ENCODE data around the gene MIS12. TPM values are rescaled to one million over a fixed set of nuclear protein-coding genes. Genes with fewer than 3 reads are reported as not detected.

MIS12 gene
- total and polyA plus RNA-seq, 9 of the 15 experiments (the other 6 are each of a cell fraction or from before 2014, with no cell fraction given) = 13.5 to 31.9 (median 25.5) TPM

DNA sequence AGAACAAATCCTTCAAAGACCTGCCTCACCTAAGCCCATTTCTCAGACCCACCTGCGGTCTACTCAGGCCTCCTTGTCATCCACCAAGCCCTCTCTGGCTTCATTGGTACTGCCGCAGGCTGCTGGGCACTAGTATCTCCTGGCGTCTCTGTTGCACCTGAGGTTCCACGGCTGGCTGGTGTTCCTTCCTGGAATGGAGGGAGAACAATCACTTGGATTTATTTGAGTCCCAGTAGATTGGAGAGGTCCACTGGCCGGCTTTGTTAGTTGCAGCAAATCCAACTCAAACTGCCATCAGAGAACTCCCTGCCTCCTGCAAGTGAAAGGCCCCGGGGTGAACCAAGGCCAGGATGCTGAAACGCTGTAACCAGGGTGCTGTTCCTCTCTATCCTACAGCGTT, 15.3 kb downstream of the MIS12 start (continued):
- TF ChIP-seq, protein P1, sequence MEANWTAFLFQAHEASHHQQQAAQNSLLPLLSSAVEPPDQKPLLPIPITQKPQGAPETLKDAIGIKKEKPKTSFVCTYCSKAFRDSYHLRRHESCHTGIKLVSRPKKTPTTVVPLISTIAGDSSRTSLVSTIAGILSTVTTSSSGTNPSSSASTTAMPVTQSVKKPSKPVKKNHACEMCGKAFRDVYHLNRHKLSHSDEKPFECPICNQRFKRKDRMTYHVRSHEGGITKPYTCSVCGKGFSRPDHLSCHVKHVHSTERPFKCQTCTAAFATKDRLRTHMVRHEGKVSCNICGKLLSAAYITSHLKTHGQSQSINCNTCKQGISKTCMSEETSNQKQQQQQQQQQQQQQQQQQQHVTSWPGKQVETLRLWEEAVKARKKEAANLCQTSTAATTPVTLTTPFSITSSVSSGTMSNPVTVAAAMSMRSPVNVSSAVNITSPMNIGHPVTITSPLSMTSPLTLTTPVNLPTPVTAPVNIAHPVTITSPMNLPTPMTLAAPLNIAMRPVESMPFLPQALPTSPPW (CRISPR knock-in tag; IDR thresholded peaks at IDR 0.05) = no peak
- TF ChIP-seq, protein P2, sequence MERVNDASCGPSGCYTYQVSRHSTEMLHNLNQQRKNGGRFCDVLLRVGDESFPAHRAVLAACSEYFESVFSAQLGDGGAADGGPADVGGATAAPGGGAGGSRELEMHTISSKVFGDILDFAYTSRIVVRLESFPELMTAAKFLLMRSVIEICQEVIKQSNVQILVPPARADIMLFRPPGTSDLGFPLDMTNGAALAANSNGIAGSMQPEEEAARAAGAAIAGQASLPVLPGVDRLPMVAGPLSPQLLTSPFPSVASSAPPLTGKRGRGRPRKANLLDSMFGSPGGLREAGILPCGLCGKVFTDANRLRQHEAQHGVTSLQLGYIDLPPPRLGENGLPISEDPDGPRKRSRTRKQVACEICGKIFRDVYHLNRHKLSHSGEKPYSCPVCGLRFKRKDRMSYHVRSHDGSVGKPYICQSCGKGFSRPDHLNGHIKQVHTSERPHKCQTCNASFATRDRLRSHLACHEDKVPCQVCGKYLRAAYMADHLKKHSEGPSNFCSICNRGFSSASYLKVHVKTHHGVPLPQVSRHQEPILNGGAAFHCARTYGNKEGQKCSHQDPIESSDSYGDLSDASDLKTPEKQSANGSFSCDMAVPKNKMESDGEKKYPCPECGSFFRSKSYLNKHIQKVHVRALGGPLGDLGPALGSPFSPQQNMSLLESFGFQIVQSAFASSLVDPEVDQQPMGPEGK (CRISPR knock-in tag; IDR thresholded peaks at IDR 0.05; ENCODE audit: borderline replicate concordance) = no peak
- TF ChIP-seq SMARCA5 (IDR thresholded peaks at IDR 0.05) (no peak), HMG20A (CRISPR knock-in tag; conservative IDR thresholded peaks at IDR 0.05) (no peak)
- TF ChIP-seq, protein P3, sequence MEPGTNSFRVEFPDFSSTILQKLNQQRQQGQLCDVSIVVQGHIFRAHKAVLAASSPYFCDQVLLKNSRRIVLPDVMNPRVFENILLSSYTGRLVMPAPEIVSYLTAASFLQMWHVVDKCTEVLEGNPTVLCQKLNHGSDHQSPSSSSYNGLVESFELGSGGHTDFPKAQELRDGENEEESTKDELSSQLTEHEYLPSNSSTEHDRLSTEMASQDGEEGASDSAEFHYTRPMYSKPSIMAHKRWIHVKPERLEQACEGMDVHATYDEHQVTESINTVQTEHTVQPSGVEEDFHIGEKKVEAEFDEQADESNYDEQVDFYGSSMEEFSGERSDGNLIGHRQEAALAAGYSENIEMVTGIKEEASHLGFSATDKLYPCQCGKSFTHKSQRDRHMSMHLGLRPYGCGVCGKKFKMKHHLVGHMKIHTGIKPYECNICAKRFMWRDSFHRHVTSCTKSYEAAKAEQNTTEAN (CRISPR knock-in tag; IDR thresholded peaks at IDR 0.05) = no peak
- TF ChIP-seq, protein P4, sequence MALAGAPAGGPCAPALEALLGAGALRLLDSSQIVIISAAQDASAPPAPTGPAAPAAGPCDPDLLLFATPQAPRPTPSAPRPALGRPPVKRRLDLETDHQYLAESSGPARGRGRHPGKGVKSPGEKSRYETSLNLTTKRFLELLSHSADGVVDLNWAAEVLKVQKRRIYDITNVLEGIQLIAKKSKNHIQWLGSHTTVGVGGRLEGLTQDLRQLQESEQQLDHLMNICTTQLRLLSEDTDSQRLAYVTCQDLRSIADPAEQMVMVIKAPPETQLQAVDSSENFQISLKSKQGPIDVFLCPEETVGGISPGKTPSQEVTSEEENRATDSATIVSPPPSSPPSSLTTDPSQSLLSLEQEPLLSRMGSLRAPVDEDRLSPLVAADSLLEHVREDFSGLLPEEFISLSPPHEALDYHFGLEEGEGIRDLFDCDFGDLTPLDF (CRISPR knock-in tag; IDR thresholded peaks at IDR 0.05) = no peak

Measured in K562 (cell line).